Pancreas (tissue), 10 donors: ENCODE data around the gene FARP1. TPM values are rescaled to one million over a fixed set of nuclear protein-coding genes. Genes with fewer than 3 reads are reported as not detected.

Experiments used
- ATAC-seq, 4 donors: fragments of 200-7000 bp; cut with Tn5 transposase; one replicate each; pipeline versions ENCODE4 v1.8.0 to v1.9.1; 2020; ENCODE audit warnings: mild to moderate bottlenecking in 4 of 4, moderate library complexity in 4 of 4
- DNase-seq, 6 donors: peaks; one replicate each; pipeline ENCODE4 v3.0.0-alpha.2; 2020
- FAIRE-seq: peaks from 2 replicates; lab custom pipeline; 2012; peaks lifted over from hg19 to GRCh38; lab: Jason Lieb, UNC
- H3K27ac ChIP-seq, 4 donors: fragments of 200-600 bp; sonication (generic); 1 replicate in 3 of 4; 2 replicates in 1 of 4; pipeline versions ENCODE4 v1.5.0 to v1.8.0; 2020
- H3K27me3 ChIP-seq, 4 donors: fragments of 200-600 bp; one replicate each; pipeline ENCODE4 v1.8.0; 2021
- H3K36me3 ChIP-seq, 3 donors: fragments of 200-600 bp; sonication (generic) in 1 of 3; one replicate each; pipeline versions ENCODE4 v1.5.0 to v1.8.0; 2020 to 2021
- H3K4me1 ChIP-seq, 3 donors: fragments of 200-600 bp; one replicate each; pipeline ENCODE4 v1.8.0; 2021
- H3K4me3 ChIP-seq, 4 donors: fragments of 200-600 bp; sonication (generic) in 2 of 4; one replicate each; pipeline versions ENCODE4 v1.5.0 to v1.8.0; 2020 to 2021
- H3K9me3 ChIP-seq, 4 donors: fragments of 200-600 bp; one replicate each; pipeline ENCODE4 v1.8.0; 2021
- WGBS, 2 donors: extraction: QIAGEN DNeasy Blood & Tissue Kit; methylation state at CpG; one replicate each; pipeline ENCODE4 v1.1.7; 2013; 5-methylcytosine and 5-hydroxymethylcytosine counted together
- intact Hi-C, 3 donors: fragments of 100-400 bp; cut with DNase I; formaldehyde crosslinking; loops; one replicate each; pipeline versions ENCODE4 v1.11.1 to v1.14.2; 2022
- polyA plus RNA-seq, 2 donors: library from polyadenylated mRNA; stranded (reverse); fragments of 200-250 nt; gene quantifications; one replicate each; pipeline ENCODE4 v1.2.3, GENCODE V29; 2013
- total RNA-seq, 6 donors: library from RNA; stranded (reverse); fragmentation: NEBNext Ultra II Directional in 4 of 6; extraction: Animal tissue kit (Norgen Biotek cat#: 25700) in 4 of 6; gene quantifications; one replicate each; pipeline versions ENCODE4 v1.2.1 to v1.2.4, GENCODE V29; 2021 to 2023
- TF ChIP-seq, protein P1 (sequence below), 4 donors: fragments of 200-600 bp; sonication (generic) in 3 of 4; IDR thresholded peaks; one replicate each; pipeline versions ENCODE4 v1.5.0 to v1.8.0; 2021; ENCODE audit warnings: antibody characterized with exemption in 4 of 4
- donor health status: healthy with polysubstance abuse.
- donor health status: DM: no; HTN: no; CAD: no; lungs with moderate emphysema.
- donor health status: DM: no; HTN: no; CAD: no.
- donor health status: control.
- donor health status: control.
- donor health status: Bipolar disorder and iron deficiency.
- donor health status: DM: yes; HTN: yes; CAD: no.
- donor health status: DM: no; HTN: no; CAD: no.
- donor health status: DM: no; HTN: no; CAD: no.
- donor health status: DM: yes; HTN: yes; CAD: no.

The FARP1 gene
- total and polyA plus RNA-seq, 8 donors, result 30.8 to 95.1 (median 56.0) TPM

DNA sequence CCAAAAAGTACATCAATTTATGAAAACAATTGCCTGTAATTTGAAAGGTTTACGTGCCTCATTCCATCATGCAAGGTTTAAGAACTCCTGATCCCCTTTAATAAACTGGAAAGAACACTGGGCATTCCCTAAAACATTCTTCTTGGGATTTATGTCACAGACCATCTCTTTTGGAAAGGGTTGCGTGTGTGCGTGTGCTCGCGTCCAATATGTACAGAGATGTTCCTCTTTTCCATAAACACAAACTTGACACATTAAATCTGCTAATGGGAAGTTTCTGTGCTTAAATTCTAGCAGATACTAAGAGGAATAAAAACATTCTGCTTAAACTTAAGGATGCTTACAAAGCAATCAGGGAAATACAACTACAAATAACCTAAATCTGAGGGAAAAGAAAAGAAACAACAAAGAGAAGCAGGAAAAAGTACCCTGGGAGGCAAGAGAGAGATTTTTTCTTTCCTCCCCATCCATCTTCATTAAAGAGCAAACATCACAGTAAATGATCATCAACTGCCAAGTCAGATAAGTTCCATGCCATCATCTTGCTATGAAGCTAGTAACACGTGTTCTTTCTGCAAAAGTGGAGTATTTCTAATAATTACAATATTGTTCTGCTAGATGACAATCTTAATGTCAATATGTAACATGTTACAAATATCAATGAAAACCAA is 350.3 kb downstream of the FARP1 start:
- no peaks in the 10 kb centered on the region for H3K36me3 ChIP-seq
- FAIRE-seq, result no peak
- TF ChIP-seq, protein P1, sequence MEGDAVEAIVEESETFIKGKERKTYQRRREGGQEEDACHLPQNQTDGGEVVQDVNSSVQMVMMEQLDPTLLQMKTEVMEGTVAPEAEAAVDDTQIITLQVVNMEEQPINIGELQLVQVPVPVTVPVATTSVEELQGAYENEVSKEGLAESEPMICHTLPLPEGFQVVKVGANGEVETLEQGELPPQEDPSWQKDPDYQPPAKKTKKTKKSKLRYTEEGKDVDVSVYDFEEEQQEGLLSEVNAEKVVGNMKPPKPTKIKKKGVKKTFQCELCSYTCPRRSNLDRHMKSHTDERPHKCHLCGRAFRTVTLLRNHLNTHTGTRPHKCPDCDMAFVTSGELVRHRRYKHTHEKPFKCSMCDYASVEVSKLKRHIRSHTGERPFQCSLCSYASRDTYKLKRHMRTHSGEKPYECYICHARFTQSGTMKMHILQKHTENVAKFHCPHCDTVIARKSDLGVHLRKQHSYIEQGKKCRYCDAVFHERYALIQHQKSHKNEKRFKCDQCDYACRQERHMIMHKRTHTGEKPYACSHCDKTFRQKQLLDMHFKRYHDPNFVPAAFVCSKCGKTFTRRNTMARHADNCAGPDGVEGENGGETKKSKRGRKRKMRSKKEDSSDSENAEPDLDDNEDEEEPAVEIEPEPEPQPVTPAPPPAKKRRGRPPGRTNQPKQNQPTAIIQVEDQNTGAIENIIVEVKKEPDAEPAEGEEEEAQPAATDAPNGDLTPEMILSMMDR (IDR thresholded peaks at IDR 0.05), result no peak
- H3K27me3 ChIP-seq, result no peaks in the 10 kb centered on the region
- intact Hi-C loops, result loop anchor here in 1 of 3 donors (10.0 kb wide), 1 partner anchor 72 kb away; no protein-coding TSS in a partner anchor
- no peak for ATAC-seq
- no peaks in the 10 kb centered on the region for H3K9me3 ChIP-seq
- no peak for DNase-seq
- WGBS, 2 donors, result 82 to 86% methylated on average over 6 of the region's 6 CpGs
- peaks cover 7 to 17% (median 15%) of the 10 kb centered on the region in 3 donors for H3K4me1 ChIP-seq
- no peak overlapping the region for H3K4me3 ChIP-seq
- H3K27ac ChIP-seq, result no peak overlapping the region

DNA sequence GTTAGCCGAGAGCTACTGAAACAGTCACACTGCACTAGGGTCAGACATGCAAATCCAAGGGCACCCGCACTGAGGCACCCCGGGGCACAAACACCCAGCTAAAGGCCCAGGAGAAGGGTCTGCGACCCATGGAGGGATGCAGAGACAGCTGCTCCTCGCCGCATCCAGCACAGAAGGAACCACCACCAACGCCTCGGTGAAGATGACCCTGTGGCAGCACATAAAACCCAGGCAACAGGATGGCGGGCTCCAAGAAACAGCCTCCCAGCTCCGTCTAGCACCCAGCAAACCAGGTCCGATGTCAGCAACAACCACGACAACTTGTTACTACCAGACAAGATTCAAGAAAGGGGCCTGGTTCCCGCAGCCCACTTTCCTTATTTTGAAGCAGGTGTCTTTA is 351.9 kb downstream of the FARP1 start:
- no peak for ATAC-seq
- TF ChIP-seq, protein P1 (IDR thresholded peaks at IDR 0.05), result no peak
- Histone ChIP-seq H3K9me3 (no peaks in the 10 kb centered on the region), H3K4me1 (peaks cover 7 to 15% (median 11%) of the 10 kb centered on the region in 3 donors), H3K27me3 (no peaks in the 10 kb centered on the region), H3K27ac (no peak overlapping the region), H3K36me3 (no peaks in the 10 kb centered on the region), H3K4me3 (no peak overlapping the region)
- WGBS, 2 donors, result 94 to 96% methylated on average over 13 of the region's 13 CpGs
- intact Hi-C loops, result loop anchor here in 1 of 3 donors (10.0 kb wide), 1 partner anchor 70 kb away; no protein-coding TSS in a partner anchor
- FAIRE-seq, result no peak
- DNase-seq, result no peak

DNA sequence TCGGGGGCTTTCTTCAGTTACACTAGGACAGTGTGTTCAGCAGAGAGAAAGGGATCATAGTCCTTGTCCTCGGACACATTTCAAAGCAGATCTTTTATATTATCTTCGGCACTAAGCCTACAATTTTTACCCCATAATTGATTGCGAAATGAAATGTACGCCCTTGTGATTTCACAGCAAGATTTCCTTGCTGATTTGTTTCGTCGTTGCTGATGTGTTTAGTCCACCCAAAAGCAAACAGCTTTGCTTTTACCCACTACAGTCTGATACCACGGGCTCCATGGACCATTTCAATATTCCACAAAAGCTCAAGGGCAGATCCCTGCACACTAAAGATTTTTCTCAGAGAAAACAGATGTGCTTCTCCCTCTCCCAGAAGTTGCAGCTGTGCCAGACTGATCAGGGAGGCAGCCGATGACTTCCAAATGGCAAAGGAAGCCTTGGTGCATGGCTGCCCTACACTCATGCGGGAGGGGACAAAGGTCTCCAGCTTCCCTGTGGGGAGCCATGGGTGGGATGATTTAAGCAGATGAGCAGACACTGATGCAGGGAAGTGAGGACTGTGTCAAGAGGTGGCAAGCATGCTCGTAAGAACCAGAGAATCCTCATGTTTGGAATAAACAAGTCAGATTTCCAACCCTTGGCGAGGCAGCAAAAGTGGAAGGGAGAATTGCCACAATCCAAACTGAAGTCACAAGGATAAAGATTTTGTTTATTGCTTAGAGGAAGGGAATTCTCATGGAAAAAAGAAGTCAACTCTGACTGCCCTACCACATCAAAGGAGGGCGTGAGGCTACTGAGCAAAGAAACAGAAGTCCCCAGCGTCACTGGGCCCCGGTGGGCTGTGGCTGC is 353.0 kb downstream of the FARP1 start:
- Histone ChIP-seq H3K9me3 (no peaks in the 10 kb centered on the region), H3K27ac (peak overlapping the region in 1 of 4 donors; percentile 2), H3K4me1 (peaks cover 0 to 7% (median 6%) of the 10 kb centered on the region in 3 donors), H3K36me3 (no peaks in the 10 kb centered on the region), H3K4me3 (no peak overlapping the region), H3K27me3 (no peaks in the 10 kb centered on the region)
- intact Hi-C loops, result loop anchor here in 1 of 3 donors (10.0 kb wide), 1 partner anchor 69 kb away; no protein-coding TSS in a partner anchor
- DNase-seq (no peak), ATAC-seq (peak in 3 of 4 donors; percentile 42 to 61 (median 44)), FAIRE-seq (no peak)
- 58 to 59% methylated on average over 15 of the region's 15 CpGs for WGBS, 2 donors
- TF ChIP-seq, protein P1 (IDR thresholded peaks at IDR 0.05), result no peak

DNA sequence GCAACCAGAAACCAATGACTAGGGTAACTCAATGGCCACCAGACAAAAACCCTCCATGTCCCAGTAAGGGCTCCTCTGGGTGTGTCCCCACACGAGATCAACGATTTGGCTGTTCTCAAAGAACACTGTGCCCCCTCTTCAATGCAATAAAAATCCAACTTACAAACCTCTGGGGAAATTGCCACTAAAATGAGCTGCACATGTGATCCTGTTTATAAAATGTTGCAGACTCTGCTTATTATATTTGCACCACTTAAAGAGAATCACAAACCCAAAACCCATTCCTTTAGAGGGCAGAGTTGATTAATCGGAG is 353.5 kb downstream of the FARP1 start:
- Histone ChIP-seq H3K27me3 (no peaks in the 10 kb centered on the region), H3K27ac (peak overlapping the region in 1 of 4 donors; percentile 2), H3K4me1 (peaks cover 0 to 7% (median 6%) of the 10 kb centered on the region in 3 donors), H3K9me3 (no peaks in the 10 kb centered on the region), H3K4me3 (no peak overlapping the region), H3K36me3 (no peaks in the 10 kb centered on the region)
- DNase-seq (no peak), ATAC-seq (peak in 1 of 4 donors; percentile 8), FAIRE-seq (no peak)
- intact Hi-C loops, result loop anchor here in 1 of 3 donors (10.0 kb wide), 1 partner anchor 68 kb away; no protein-coding TSS in a partner anchor
- TF ChIP-seq, protein P1 (IDR thresholded peaks at IDR 0.05), result no peak
- WGBS, 2 donors, result 86 to 89% methylated on average over 3 of the region's 3 CpGs
